Right ventricle myocardium superior (tissue), 1 donor: ENCODE measurements around the gene PARD6A. TPM values are rescaled to one million over a fixed set of nuclear protein-coding genes. Genes with fewer than 3 reads are reported as not detected.
A peak's percentile ranks its signal among the peaks of the same experiment; 100 is the strongest.

Experiments used
- ATAC-seq: fragments of 200-7000 bp; cut with Tn5 transposase; one replicate; pipeline ENCODE4 v1.9.1; 2020; ENCODE audit warnings: mild to moderate bottlenecking; ENCODE audit not compliant: poor library complexity
- DNase-seq: peaks from one replicate; pipeline ENCODE4 v3.0.0-alpha.2; 2020
- intact Hi-C: fragments of 100-400 bp; cut with DNase I; formaldehyde crosslinking; loops from one replicate; pipeline ENCODE4 v1.11.2; 2022
- total RNA-seq: library from RNA; stranded (reverse); fragmentation: NEBNext Ultra II Directional; extraction: Animal tissue kit (Norgen Biotek cat#: 25700); gene quantifications from one replicate; pipeline ENCODE4 v1.2.1, GENCODE V29; 2021
- donor health status: DM: no; HTN: yes; CAD: no; lungs with severe emphysema.

Gene PARD6A
- total RNA-seq, 1 donor from 2014 or later: 3.2 TPM

DNA sequence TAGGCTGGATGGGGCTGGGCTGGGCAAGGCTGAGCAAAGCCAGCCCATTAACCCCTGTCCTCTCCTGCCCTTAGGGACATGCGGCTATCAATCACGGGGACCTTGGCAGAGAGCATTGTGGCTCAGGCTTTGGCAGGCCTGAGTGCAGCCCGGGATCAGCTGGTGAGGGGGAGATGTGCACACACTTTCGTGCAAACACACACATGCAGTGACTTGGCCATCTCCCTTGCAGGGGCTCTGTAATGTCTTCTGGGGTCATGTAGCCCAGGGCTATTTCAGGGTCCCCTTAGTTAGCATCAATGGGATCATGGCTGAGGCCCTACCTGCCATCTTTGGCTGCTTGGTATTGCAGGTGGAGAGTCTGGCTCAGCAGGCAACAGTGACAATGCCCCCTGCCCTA, 8.9 kb upstream of the PARD6A start:
- no peak for DNase-seq
- intact Hi-C loops: no loop called here
- no peak for ATAC-seq

DNA sequence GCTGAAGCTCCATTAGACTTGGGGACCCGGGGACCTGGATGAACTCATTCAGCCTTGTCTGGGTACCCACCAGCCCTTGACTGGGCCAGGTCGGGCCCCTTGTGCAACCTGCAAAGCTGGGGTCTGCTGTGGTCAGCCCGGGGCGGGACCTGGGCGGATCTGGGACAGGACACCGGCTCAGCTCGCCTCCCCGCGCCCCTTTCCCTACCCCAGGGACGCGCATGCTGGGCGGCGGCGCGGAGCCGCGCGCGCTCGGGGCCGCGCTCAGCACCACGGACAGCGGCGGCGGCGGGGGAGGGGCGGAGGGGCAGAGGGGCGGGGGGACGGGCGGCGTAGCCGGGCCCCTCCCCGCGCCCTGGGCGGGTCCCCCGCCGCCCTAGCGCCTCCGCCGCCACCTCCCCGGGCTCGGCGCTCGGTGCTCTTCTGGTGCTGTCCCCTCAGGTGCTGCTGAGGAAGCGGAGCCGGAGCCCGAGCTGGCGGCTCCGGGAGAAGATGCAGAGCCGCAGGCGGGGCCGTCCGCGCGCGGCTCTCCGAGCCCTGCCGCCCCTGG, 8.1 kb upstream of the PARD6A start:
- no peak for DNase-seq
- peak; percentile 8 for ATAC-seq
- intact Hi-C loops: no loop called here

DNA sequence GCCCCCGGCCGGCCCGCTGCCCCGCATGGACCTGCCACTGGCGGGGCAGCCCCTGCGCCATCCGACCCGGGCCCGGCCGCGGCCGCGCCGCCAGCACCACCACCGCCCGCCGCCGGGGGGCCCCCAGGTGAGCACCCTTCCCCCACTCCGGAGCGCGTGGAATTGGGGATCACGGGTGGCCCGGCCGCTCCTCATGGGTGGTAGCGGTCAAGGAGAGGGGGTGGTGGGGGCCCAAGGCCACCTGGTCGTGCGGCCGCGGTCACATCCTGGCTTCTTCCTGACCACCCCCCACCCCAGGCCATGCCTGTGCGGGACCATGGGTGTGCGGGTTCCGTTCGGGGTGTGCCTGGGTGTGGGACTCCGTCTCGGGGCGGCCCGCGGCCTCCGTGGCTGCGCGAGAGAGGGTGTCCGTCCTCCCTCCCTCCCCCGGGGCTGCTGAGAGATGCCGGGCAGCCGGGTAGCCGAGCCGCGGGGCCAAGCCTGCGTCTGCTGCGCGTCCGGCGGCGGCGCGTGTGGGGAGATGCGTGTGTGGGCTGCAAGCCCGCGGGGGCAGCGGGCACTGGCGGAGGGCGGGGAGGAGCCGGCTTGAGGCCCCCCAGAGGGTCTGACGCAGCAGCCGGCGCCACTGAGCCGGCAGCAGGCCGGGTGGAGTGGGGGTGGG, 7.5 kb upstream of the PARD6A start:
- intact Hi-C loops: no loop called here
- ATAC-seq: no peak
- DNase-seq: no peak

DNA sequence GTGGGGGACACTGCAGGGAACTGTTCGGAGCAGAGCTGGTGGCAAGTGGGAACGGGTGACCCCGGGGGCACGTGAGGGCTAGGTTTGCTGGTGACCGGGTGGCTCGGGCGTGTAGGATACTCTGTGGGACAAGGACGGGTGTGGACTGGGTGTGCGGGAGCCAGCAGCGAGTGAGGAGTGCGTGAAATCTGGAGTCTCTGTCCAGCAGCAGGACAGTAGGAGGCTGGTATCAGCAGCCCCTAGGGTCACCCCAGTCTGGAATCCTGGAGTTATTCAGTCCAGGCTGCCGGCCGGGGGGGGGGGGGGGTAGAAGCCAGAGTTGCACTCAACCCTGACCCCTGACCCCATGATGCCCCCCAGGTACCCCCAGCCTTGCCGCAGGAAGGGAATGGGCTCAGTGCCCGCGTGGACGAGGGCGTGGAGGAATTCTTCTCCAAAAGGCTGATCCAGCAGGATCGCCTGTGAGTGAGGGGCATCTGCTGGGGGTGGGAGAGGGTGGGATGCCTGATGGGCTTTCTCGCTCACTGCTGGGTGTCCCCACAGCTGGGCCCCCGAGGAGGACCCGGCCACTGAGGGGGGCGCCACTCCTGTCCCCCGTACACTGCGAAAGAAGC, 6.9 kb upstream of the PARD6A start:
- DNase-seq (no peak), ATAC-seq (no peak)
- intact Hi-C loops: no loop called here

DNA sequence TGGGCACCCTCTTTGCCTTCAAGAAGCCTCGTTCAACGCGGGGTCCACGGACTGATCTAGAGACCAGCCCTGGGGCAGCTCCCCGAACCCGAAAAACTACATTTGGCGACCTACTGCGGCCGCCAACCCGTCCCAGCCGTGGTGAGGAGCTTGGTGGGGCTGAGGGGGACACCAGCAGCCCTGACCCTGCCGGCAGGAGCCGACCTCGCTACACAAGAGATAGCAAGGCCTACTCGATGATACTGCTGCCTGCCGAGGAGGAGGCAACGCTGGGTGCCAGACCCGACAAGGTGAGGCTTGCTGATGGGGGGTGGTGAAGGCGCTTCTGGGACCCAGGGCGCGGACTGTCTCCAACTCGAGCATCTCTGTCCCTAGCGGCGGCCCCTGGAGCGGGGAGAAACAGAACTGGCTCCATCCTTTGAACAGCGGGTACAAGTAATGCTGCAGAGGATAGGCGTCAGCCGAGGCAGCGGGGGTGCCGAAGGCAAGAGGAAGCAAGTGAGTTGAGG, 6.3 kb upstream of the PARD6A start:
- peak; percentile 30 for DNase-seq
- no peak for ATAC-seq
- intact Hi-C loops: no loop called here

DNA sequence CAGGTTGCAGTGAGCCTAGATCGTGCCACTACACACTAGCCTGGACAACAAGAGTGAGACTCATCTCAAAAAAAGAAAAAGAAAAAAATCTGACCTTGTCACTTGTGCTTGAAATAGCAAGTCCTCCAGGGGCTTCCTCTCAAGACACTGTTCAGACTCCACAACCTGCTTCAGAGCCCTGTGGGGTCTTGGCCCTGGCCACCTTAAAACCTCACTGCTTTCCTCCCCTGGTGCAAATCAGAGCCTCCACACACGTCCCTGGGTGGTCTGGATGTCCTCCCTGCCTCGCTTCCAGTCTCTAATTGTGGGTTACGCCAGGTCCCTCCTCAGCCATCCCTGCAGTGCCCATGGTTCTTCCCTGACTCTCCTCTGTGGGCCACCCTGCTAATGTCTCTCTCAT, 5.4 kb upstream of the PARD6A start:
- intact Hi-C loops: no loop called here
- DNase-seq (no peak), ATAC-seq (no peak)

DNA sequence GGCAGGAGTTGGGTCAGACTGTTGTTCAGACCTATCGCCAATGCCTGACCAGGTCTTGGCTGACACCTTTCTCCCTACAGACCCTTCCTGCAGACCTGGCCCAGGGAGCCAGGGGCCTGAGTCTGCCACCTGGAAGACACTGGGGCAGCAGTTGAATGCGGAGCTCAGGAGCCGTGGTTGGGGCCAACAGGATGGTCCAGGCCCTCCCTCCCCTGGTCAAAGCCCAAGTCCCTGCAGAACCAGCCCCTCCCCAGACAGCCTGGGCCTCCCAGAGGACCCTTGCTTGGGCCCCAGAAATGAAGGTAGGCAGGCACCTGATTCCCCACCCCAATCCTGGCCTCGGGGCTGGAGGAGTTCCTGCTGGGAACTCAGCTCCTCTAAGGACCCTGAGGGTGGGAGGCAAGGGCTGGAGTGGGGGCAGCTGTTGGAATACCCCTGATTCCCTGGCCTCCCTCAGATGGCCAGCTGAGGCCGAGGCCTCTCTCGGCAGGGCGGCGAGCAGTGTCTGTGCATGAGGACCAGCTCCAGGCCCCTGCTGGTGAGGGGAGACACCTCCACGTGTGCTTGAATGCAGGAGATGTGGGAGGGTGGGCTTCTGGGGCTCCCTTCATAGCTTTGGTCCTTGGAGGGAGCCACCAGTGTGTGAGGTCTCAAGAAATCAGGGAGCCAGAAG, 4.3 kb upstream of the PARD6A start:
- no peak for DNase-seq
- intact Hi-C loops: no loop called here
- ATAC-seq: no peak

DNA sequence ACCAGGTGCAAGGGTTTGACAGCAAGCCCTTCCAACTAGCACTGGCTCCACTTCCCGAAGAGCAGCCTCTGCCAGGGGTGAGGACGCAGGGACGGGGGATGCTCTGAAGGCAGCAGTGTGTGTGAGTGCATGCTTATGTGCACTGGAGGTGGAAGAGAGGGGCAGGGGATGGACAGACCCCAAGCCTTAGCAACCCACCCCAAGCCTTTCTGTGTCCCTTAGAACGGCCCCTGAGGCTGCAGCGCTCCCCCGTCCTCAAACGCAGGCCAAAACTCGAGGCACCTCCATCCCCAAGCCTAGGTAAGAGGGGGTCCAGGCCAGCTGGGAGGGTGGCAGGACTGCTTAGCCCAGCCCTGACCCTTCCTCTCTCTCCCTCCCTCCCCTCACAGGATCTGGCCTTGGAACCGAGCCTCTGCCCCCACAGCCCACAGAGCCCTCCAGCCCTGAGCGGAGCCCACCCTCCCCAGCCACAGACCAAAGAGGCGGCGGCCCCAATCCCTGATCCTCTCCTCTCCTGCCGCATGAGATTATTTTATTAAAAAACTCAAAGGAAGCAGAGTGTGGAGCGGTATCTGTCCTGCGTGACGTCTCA, 3.6 kb upstream of the PARD6A start:
- intact Hi-C loops: no loop called here
- DNase-seq: no peak
- no peak for ATAC-seq

DNA sequence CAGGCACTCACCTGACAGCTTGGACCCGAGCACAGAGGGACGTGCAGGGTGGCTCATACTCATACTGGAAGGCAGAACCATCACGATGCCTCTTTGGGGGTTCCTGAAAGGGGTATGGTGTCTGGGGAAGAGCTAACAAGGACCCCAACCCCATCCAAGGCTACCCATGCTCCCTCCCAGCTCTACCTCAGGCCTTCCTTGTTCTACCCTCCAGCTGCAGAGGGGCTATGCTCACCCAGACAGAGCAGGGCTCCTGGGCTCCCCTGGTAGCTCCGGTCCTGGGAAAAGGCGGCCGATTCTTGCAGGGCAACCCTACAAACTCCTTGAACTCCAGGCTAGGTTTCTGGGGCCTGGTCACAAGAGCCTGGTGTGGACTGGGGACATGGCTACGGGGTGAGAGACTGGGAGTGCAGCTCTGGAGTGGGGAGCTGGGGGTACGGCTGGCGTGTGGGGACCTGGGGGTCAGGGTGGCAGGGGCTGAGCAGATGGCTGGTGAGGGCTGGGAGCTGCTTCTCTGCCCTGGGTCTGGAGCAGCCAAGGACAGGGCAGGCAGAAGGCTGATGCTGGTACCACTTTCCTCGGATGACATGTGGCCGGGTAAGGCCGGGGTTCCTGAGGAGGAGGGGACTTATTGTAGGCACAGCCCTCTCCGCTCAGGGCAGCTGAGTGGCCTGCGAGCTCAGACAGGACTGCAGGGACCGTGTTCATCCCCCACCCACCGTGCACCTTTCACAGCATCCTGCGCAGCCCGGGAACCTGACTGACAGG, 2.8 kb upstream of the PARD6A start:
- ATAC-seq (no peak), DNase-seq (no peak)
- intact Hi-C loops: no loop called here

DNA sequence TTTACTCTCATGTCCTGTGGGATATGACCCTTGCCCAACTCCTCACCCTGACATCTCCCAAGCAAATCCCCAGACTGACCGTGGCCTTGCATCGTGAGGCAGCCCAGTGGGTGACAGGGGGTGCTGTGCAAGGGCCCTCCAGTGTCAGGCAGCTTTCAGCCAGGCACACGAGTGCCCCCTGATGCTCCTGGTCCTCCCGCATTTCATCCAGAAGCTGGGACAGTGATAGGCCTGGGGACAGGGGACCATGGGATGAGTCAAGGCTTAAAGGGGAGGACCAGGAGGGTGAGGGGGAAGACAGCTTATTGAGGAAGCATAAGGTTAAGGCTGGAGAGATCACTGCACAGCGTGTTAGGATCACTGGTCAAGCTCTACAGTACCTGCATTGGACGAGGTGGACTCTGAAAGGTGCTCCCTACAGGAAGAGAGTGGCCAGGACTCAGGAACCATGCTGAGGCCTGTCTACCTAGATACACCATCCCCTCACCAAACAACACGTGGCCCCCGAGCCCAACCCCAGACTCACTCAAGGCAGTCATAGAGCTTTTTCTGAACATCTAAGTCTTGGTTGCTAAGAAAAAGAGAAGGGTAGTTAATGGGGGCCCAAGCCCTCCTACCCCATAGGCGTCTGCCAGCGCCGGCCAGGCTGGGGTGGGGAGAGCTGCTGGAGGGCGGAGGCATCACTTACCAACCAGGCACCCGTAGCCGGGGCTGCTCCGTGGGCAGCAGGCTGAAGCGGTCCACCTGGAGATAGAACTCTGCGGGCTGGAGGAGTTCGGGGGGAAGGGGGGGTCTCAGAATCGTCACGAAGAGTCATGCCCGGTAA, 1.7 kb upstream of the PARD6A start:
- ATAC-seq (no peak), DNase-seq (no peak)
- intact Hi-C loops: no loop called here

DNA sequence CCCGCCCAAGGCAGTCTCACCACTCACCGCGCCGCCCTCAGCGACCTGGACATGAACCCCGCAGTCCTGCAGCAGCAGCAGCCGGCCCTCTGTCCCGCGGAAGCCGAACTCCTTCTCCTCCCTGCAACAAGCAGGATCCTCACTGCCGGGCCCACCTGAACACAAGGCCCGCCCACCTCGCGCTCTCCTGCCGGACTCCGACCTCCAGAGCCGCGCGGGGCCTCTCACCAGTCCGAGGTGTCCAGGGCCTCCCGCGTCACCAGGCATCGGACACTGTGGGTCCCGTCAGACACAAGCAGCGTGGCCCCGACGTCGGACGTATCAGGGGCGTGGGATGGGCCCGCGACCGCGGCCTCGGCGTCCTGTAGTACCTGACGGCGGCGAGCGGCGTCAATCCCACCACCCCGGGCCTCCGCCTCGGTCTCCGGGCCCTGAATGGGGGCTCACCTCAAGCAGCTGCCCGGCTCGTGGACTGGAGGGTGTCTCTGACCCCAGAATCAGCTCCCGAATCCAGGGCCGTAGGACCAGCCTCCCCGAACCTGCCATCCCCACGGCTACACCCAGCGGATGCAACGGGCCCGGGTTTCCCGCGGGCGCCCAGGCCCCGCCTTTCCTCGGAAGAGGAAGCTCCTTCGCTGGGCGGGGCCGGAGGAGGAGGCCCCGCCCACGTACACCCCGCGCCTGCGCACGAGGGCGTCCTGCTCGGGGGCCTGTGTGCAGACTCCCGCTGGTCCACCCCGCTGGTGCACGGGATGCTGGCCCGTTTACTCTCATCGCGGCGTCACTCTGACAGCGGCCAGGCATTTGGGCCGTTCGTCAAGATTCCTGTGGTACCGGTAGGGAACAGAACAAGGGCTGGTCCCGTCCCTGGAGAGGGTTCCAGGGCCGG, 841 bp upstream of the PARD6A start, which contains the start of gene ACD:
ACD (minus strand) TSS at position 586 of the 889 bp plus-strand sequence; CDS start at position 546, 40 bp downstream.
- peak; percentile 96 for ATAC-seq
- intact Hi-C loops: loop anchor here (5.0 kb wide), 1 partner anchor 98 kb away; the partner anchor contains the start of gene CTCF
- DNase-seq: peak; percentile 93

DNA sequence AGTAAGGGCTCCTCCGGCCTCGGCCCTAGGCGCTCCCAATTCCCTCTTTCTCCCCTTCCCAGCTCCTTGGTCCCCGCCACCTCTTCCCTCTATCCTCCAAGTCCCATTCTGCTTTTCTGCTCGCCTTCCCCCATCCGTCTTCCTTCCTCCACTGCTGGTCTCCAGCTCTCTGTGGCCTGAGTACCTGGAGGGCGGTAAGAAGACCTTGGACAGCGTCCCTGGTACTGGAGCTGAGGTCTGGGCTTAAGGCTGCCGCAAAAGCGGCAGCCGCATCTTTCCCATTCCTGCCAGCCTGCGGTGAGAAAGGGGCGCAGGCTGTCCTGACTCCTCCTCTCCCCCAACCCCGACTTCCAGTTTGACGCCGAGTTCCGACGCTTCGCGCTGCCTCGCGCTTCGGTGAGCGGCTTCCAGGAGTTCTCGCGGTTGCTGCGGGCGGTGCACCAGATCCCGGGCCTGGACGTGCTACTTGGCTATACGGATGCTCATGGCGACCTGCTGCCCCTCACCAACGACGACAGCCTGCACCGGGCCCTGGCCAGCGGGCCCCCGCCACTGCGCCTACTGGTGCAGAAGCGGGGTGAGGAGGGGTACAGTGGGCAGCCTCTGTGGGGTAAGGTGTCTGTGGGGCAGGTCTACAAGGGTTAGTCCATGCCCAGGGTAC, 471 bp downstream of the PARD6A start:
- no peak for ATAC-seq
- intact Hi-C loops: loop anchor here (5.0 kb wide), 1 partner anchor 99 kb away; the partner anchor contains the start of gene CTCF
- no peak for DNase-seq

DNA sequence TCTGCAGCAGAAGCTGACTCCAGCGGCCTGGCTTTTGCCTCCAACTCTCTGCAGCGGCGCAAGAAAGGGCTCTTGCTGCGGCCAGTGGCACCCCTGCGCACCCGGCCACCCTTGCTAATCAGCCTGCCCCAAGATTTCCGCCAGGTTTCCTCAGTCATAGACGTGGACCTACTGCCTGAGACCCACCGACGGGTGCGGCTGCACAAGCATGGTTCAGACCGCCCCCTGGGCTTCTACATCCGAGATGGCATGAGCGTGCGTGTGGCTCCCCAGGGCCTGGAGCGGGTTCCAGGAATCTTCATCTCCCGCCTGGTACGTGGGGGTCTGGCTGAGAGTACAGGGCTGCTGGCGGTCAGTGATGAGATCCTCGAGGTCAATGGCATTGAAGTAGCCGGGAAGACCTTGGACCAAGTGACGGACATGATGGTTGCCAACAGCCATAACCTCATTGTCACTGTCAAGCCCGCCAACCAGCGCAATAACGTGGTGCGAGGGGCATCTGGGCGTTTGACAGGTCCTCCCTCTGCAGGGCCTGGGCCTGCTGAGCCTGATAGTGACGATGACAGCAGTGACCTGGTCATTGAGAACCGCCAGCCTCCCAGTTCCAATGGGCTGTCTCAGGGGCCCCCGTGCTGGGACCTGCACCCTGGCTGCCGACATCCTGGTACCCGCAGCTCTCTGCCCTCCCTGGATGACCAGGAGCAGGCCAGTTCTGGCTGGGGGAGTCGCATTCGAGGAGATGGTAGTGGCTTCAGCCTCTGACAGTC, 1.3 kb downstream of the PARD6A start:
- DNase-seq (peak; percentile 39), ATAC-seq (no peak)
- intact Hi-C loops: loop anchor here (5.0 kb wide), 1 partner anchor 100 kb away; the partner anchor contains the start of gene CTCF

DNA sequence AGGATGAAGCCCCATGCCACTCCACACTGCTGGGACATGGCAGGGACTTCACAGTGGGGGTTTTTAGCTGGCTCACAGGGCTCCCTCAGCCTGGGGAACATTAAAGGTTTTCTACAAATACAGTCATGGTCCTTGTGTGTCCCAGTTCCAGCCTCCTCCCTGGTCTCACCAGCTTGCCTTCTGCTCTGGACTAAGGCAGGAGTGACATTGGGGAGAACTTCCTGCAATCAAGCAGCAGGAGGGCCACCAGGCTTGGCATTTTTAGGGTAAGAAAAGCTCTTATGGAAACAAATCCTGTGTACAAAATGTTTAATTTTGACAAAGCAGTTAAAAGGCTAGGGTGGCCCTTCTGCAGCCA, 1.9 kb downstream of the PARD6A start:
- intact Hi-C loops: loop anchor here (5.0 kb wide), 1 partner anchor 100 kb away; the partner anchor contains the start of gene CTCF
- DNase-seq (no peak), ATAC-seq (no peak)

DNA sequence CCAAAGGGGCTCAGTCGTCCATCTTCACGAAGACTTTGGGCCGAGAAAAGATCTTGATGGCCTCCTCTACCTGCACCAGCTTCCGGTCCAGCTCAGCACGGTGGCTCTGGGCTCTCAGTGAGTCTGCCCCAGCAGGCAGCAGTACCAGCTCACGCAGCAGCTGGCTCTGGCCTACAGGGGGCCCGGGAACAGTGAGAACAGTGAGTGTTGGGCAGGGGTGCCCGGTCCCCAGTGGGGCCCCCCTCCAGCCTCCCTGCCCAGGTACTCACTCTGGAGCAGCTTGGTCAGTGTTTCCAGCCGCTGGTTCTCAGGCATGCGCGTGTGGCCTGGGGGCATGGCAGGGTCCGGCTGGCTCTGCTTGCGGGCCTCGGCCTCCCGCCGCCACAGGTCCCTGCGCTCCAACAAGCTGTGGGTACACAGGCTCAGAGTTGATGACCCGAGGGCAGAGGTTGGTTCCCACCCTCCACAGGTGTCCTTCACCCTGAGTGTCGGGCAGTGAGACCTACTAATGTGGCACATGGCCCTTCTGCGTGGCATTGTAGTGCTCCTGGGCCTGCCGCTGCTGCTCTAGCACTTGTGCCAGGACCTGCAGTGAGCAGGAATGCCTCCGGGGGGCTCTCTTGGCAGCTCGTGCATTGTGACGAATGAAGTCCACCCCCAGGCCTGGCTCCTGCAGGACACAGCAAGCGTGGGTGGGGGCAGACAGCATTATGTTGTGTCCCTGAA, 2.6 kb downstream of the PARD6A start:
- intact Hi-C loops: loop anchor here (5.0 kb wide), 1 partner anchor 101 kb away; the partner anchor contains the start of gene CTCF
- no peak for ATAC-seq
- peak; percentile 46 for DNase-seq
